SK-N-SH (cell line): ENCODE data around the gene FMN1. TPM values are rescaled to one million over a fixed set of nuclear protein-coding genes. Genes with fewer than 3 reads are reported as not detected.
A peak's percentile ranks its signal among the peaks of the same experiment; 100 is the strongest.

Experiments
- CTCF ChIA-PET: fragments of 300-600, 350-600 bp; formaldehyde crosslinking; extraction: SDS; loops from one replicate; lab custom pipeline; 2021; lab: Yijun Ruan, JAX
- POLR2A ChIA-PET: fragments of 350-600 bp; sonication (Branson Sonifier 250); formaldehyde crosslinking; extraction: SDS; loops from one replicate; lab custom pipeline; 2020; ENCODE audit warnings: antibody characterized with exemption, inconsistent platforms; lab: Yijun Ruan, JAX
- DNase-seq: peaks from one replicate; pipeline ENCODE4 v3.0.0; 2012
- H2AFZ ChIP-seq: fragments of 200-600 bp; sonication (generic); 2 replicates; pipeline ENCODE4 v1.8.1; 2016; ENCODE audit warnings: antibody characterized with exemption, mild to moderate bottlenecking, low read depth
- H3F3A ChIP-seq: fragments of 200-600 bp; sonication (generic); replicated peaks from 2 replicates; pipeline ENCODE3; 2016; ENCODE audit warnings: antibody characterized with exemption, mild to moderate bottlenecking; ENCODE audit not compliant: insufficient read depth
- H3K27ac ChIP-seq, 2 experiments: fragments of 200-500 bp in 1 of 2; fragments of 200-600 bp in 1 of 2; sonication (Bioruptor generic) in 1 of 2; sonication (generic), shearing (Covaris generic) in 1 of 2; 2 replicates each; pipeline versions ENCODE4 v1.5.1 to v1.6.1; 2014 to 2016; ENCODE audit warnings: low read depth in 2 of 2, inconsistent platforms in 1 of 2, low read length in 1 of 2, mild to moderate bottlenecking in 1 of 2, mixed read lengths in 1 of 2
- H3K27me3 ChIP-seq: fragments of 200-600 bp; sonication (generic), shearing (Covaris generic); 2 replicates; pipeline ENCODE4 v1.6.1; 2016; ENCODE audit warnings: mixed run types; ENCODE audit not compliant: insufficient read depth
- H3K36me3 ChIP-seq, 2 experiments: fragments of 200-500 bp in 1 of 2; fragments of 200-600 bp in 1 of 2; sonication (Bioruptor generic) in 1 of 2; sonication (generic) in 1 of 2; replicated peaks in 1 of 2; 2 replicates each; pipeline versions ENCODE3 to v1.5.1; 2014 to 2016; ENCODE audit warnings: low read length in 1 of 2, mild to moderate bottlenecking in 1 of 2; ENCODE audit not compliant: insufficient read depth in 2 of 2, control insufficient read depth in 1 of 2
- H3K4me1 ChIP-seq, 2 experiments: fragments of 200-500 bp in 1 of 2; fragments of 200-600 bp in 1 of 2; sonication (Bioruptor generic) in 1 of 2; sonication (generic), shearing (Covaris generic) in 1 of 2; 2 replicates each; pipeline versions ENCODE4 v1.5.1 to v1.6.1; 2014 to 2016; ENCODE audit warnings: low read depth in 1 of 2, low read length in 1 of 2, mixed run types in 1 of 2; ENCODE audit not compliant: insufficient read depth in 2 of 2, control insufficient read depth in 1 of 2
- H3K4me2 ChIP-seq: fragments of 200-600 bp; sonication (generic), shearing (Covaris generic); 2 replicates; pipeline ENCODE4 v1.6.1; 2017; ENCODE audit warnings: mixed run types
- H3K4me3 ChIP-seq, 2 experiments: fragments of 200-500 bp in 1 of 2; fragments of 200-600 bp in 1 of 2; sonication (Bioruptor generic) in 1 of 2; sonication (generic), shearing (Covaris generic) in 1 of 2; 2 replicates each; pipeline versions ENCODE4 v1.5.1 to v1.8.1; 2014 to 2016; ENCODE audit warnings: low read depth in 2 of 2, inconsistent platforms in 1 of 2, low read length in 1 of 2, mild to moderate bottlenecking in 1 of 2, mixed read lengths in 1 of 2, moderate library complexity in 1 of 2
- H3K79me2 ChIP-seq: fragments of 200-600 bp; sonication (generic); 2 replicates; pipeline ENCODE4 v1.8.1; 2017; ENCODE audit warnings: mild to moderate bottlenecking; ENCODE audit not compliant: insufficient read depth
- H3K9ac ChIP-seq: fragments of 200-600 bp; sonication (generic); 2 replicates; pipeline ENCODE4 v1.6.1; 2017; ENCODE audit warnings: mixed run types
- H3K9me2 ChIP-seq: fragments of 200-600 bp; sonication (generic); 2 replicates; pipeline ENCODE4 v1.6.1; 2017; ENCODE audit warnings: mixed run types
- H3K9me3 ChIP-seq: fragments of 200-600 bp; sonication (generic); 2 replicates; pipeline ENCODE4 v1.6.1; 2017; ENCODE audit warnings: mixed run types, mild to moderate bottlenecking, moderate library complexity
- H4K20me1 ChIP-seq: fragments of 200-600 bp; sonication (generic); 2 replicates; pipeline ENCODE4 v1.6.1; 2017; ENCODE audit warnings: mild to moderate bottlenecking, mixed run types; ENCODE audit not compliant: insufficient read depth
- CHD2 ChIP-seq: fragments of 150-350 bp; IDR thresholded peaks from 2 replicates; pipeline ENCODE4 v1.6.1; 2018; ENCODE audit warnings: low read length; ENCODE audit not compliant: partially characterized antibody
- ELF1 ChIP-seq: IDR thresholded peaks from 2 replicates; pipeline ENCODE4 v1.4.0; 2012
- EP300 ChIP-seq, 2 experiments: IDR thresholded peaks; 2 replicates each; pipeline versions ENCODE4 v1.4.0 to v1.6.1; 2012; ENCODE audit warnings: borderline replicate concordance in 1 of 2, low read depth in 1 of 2, low read length in 1 of 2
- EZH2phosphoT487 ChIP-seq: fragments of 200-600 bp; sonication (generic); IDR thresholded peaks from 2 replicates; pipeline ENCODE4 v1.6.1; 2017; ENCODE audit warnings: low read depth, mixed run types, mild to moderate bottlenecking, antibody characterized with exemption, moderate library complexity, borderline replicate concordance
- FOXJ3 ChIP-seq: sonication (generic); formaldehyde crosslinking; IDR thresholded peaks from 2 replicates; pipeline ENCODE4 v1.5.1; 2020; ENCODE audit warnings: mild to moderate bottlenecking, missing genetic modification reagents
- FOXM1 ChIP-seq: IDR thresholded peaks from 2 replicates; pipeline ENCODE4 v1.4.0; 2012; ENCODE audit warnings: low read depth, mild to moderate bottlenecking
- MXI1 ChIP-seq: IDR thresholded peaks from 2 replicates; pipeline ENCODE4 v1.6.1; 2012; ENCODE audit warnings: mild to moderate bottlenecking, low read depth, low read length, improper control_type of control experiment
- NFIC ChIP-seq: IDR thresholded peaks from 2 replicates; pipeline ENCODE4 v1.4.0; 2012; ENCODE audit warnings: borderline replicate concordance
- NRF1 ChIP-seq: IDR thresholded peaks from 2 replicates; pipeline ENCODE4 v1.6.1; 2012; ENCODE audit warnings: low read depth, mild to moderate bottlenecking, low read length
- POLR2AphosphoS5 ChIP-seq: IDR thresholded peaks from 2 replicates; pipeline ENCODE4 v1.6.1; 2012; ENCODE audit warnings: low read depth, low read length
- RAD21 ChIP-seq: IDR thresholded peaks from 2 replicates; pipeline ENCODE4 v1.6.1; 2012; ENCODE audit warnings: mild to moderate bottlenecking, low read length
- RCOR1 ChIP-seq: fragments of 150-350 bp; IDR thresholded peaks from 2 replicates; pipeline ENCODE4 v1.6.1; 2017; ENCODE audit warnings: antibody characterized with exemption, low read length
- RFX5 ChIP-seq: IDR thresholded peaks from 2 replicates; pipeline ENCODE4 v1.6.1; 2012; ENCODE audit warnings: mild to moderate bottlenecking, improper control_type of control experiment, low read length
- RXRA ChIP-seq: IDR thresholded peaks from 2 replicates; pipeline ENCODE4 v1.4.0; 2012; ENCODE audit warnings: low read depth, mild to moderate bottlenecking, borderline replicate concordance
- SIN3A ChIP-seq: IDR thresholded peaks from 2 replicates; pipeline ENCODE4 v1.6.1; 2012; ENCODE audit warnings: low read depth, mild to moderate bottlenecking, low read length, moderate library complexity, borderline replicate concordance
- TCF12 ChIP-seq: IDR thresholded peaks from 2 replicates; pipeline ENCODE4 v1.4.0; 2012
- TEAD4 ChIP-seq: IDR thresholded peaks from 2 replicates; pipeline ENCODE4 v1.4.0; 2012; ENCODE audit warnings: mild to moderate bottlenecking, borderline replicate concordance; ENCODE audit not compliant: insufficient read depth
- YY1 ChIP-seq: IDR thresholded peaks from 2 replicates; pipeline ENCODE4 v1.4.0; 2012; ENCODE audit warnings: low read depth, mild to moderate bottlenecking
- WGBS: methylation state at CpG from one replicate; pipeline ENCODE4 v1.1.6; 2017; ENCODE audit warnings: low lambda C conversion rate; 5-methylcytosine and 5-hydroxymethylcytosine counted together
- polyA plus RNA-seq, 3 experiments: library from polyadenylated mRNA; depleted of rRNA; stranded (reverse); fragments of >200 nt; gene quantifications; 2 replicates each; pipeline ENCODE4 v1.2.3, GENCODE V29; 2012
- TF ChIP-seq, protein P1 (sequence below): IDR thresholded peaks from 2 replicates; pipeline ENCODE4 v1.4.0; 2012; ENCODE audit warnings: low read depth
- TF ChIP-seq, protein P2 (sequence below): IDR thresholded peaks from 2 replicates; pipeline ENCODE4 v1.4.0; 2012; ENCODE audit warnings: low read depth, borderline replicate concordance
- TF ChIP-seq, protein P3 (sequence below): IDR thresholded peaks from 2 replicates; pipeline ENCODE4 v1.6.1; 2012; ENCODE audit warnings: mild to moderate bottlenecking, low read depth, low read length, moderate library complexity
- TF ChIP-seq, protein P4 (sequence below): IDR thresholded peaks from 2 replicates; pipeline ENCODE4 v1.4.0; 2012; ENCODE audit warnings: low read depth, borderline replicate concordance
- TF ChIP-seq, protein P5 (sequence below): IDR thresholded peaks from 2 replicates; pipeline ENCODE4; 2012

FMN1 gene
- polyA plus RNA-seq, 1 of the 3 experiments (the other 2 are of a cell fraction) = 9.1 TPM

DNA sequence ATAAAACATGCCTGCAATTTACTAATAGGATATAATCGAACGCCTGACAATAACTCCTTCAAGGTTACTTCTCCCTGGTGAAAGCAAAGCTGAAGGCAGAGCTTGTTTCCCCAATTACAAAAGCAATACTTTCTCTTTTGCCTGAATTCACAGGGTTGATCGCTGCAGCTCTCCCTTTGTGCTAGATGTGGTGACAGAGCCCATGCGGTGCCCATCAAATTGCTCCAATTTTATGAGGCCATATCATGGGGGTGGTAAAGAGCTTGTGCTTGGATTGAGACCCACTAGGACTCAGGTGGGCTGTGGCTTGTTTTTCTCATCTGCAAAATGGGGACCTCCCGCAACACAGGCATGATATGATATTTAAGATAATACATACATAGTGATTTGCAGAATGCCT is 333.3 kb downstream of the FMN1 start:
- no peak overlapping the region for H2AFZ ChIP-seq
- POLR2A ChIA-PET = no interaction called here
- CTCF ChIA-PET = interaction anchor here (1.4 to 3.9 kb wide), 3 partner anchors 17 to 199 kb away, joined by 4 to 17 read pairs (median 10); no protein-coding TSS in a partner anchor

DNA sequence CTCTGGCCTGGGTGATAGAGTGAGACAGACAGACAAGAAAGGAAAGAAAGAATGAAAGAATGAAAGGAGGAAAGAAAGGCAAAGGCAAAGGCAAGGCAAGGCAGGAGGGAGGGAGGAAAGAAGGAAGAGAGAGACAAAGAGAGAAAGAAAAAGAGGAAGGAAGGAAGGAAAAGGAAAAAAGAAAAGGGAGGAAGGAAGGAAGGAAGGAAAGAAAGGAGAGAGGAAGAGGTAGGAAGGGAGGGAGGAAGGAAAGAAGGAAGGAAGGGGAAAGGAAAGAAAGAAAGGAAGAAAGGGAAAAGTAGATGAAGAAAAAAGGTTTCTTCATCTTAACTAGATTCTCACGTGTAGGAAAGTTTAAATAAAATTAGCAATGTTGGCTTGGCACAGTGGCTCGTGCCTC is 334.5 kb downstream of the FMN1 start:
- Histone ChIP-seq H3K9me2 (no peaks in the 10 kb centered on the region), H3K27me3 (no peaks in the 10 kb centered on the region), H3K4me2 (no peak overlapping the region), H3K4me1 (peaks cover 4 to 21% of the 10 kb centered on the region in 2 experiments), H3K9me3 (no peaks in the 10 kb centered on the region), H3K79me2 (peaks cover 12% of the 10 kb centered on the region; the same call in 1 of the 2 replicates), H3F3A (peaks cover 42% of the 10 kb centered on the region), H2AFZ (no peak overlapping the region), H4K20me1 (no peaks in the 10 kb centered on the region), H3K27ac (peak overlapping the region in 1 of 2 experiments; percentile 99; a peak in 1 of 4 replicates), H3K4me3 (no peak overlapping the region), H3K36me3 (peaks cover 5 to 48% of the 10 kb centered on the region in 2 experiments), H3K9ac (no peak overlapping the region)
- CTCF ChIA-PET = no interaction called here
- DNase-seq = no peak
- WGBS = 90% methylated on average over 2 of the region's 2 CpGs
- POLR2A ChIA-PET = interaction anchor here (0.6 kb wide), 1 partner anchor 11 kb away, joined by 3 read pairs; no protein-coding TSS in a partner anchor
- TF ChIP-seq, protein P1, sequence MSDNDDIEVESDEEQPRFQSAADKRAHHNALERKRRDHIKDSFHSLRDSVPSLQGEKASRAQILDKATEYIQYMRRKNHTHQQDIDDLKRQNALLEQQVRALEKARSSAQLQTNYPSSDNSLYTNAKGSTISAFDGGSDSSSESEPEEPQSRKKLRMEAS = no peak
- no peak for TF ChIP-seq RAD21
- TF ChIP-seq POLR2AphosphoS5 = no peak
- TF ChIP-seq, protein P2, sequence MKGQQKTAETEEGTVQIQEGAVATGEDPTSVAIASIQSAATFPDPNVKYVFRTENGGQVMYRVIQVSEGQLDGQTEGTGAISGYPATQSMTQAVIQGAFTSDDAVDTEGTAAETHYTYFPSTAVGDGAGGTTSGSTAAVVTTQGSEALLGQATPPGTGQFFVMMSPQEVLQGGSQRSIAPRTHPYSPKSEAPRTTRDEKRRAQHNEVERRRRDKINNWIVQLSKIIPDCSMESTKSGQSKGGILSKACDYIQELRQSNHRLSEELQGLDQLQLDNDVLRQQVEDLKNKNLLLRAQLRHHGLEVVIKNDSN = no peak
- TF ChIP-seq, protein P3, sequence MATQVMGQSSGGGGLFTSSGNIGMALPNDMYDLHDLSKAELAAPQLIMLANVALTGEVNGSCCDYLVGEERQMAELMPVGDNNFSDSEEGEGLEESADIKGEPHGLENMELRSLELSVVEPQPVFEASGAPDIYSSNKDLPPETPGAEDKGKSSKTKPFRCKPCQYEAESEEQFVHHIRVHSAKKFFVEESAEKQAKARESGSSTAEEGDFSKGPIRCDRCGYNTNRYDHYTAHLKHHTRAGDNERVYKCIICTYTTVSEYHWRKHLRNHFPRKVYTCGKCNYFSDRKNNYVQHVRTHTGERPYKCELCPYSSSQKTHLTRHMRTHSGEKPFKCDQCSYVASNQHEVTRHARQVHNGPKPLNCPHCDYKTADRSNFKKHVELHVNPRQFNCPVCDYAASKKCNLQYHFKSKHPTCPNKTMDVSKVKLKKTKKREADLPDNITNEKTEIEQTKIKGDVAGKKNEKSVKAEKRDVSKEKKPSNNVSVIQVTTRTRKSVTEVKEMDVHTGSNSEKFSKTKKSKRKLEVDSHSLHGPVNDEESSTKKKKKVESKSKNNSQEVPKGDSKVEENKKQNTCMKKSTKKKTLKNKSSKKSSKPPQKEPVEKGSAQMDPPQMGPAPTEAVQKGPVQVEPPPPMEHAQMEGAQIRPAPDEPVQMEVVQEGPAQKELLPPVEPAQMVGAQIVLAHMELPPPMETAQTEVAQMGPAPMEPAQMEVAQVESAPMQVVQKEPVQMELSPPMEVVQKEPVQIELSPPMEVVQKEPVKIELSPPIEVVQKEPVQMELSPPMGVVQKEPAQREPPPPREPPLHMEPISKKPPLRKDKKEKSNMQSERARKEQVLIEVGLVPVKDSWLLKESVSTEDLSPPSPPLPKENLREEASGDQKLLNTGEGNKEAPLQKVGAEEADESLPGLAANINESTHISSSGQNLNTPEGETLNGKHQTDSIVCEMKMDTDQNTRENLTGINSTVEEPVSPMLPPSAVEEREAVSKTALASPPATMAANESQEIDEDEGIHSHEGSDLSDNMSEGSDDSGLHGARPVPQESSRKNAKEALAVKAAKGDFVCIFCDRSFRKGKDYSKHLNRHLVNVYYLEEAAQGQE = no peak
- no peak for TF ChIP-seq RCOR1
- TF ChIP-seq, protein P4, sequence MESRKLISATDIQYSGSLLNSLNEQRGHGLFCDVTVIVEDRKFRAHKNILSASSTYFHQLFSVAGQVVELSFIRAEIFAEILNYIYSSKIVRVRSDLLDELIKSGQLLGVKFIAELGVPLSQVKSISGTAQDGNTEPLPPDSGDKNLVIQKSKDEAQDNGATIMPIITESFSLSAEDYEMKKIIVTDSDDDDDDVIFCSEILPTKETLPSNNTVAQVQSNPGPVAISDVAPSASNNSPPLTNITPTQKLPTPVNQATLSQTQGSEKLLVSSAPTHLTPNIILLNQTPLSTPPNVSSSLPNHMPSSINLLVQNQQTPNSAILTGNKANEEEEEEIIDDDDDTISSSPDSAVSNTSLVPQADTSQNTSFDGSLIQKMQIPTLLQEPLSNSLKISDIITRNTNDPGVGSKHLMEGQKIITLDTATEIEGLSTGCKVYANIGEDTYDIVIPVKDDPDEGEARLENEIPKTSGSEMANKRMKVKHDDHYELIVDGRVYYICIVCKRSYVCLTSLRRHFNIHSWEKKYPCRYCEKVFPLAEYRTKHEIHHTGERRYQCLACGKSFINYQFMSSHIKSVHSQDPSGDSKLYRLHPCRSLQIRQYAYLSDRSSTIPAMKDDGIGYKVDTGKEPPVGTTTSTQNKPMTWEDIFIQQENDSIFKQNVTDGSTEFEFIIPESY = no peak
- no peak for TF ChIP-seq NFIC
- no peak for TF ChIP-seq FOXJ3 (CRISPR knock-in tag)
- TF ChIP-seq MXI1 = no peak
- TF ChIP-seq NRF1 = no peak
- no peak for TF ChIP-seq SIN3A
- no peak for TF ChIP-seq EZH2phosphoT487

More for the DNA sequence above, 333.3 kb downstream of the FMN1 start:
- DNase-seq = no peak
- TF ChIP-seq ELF1 (no peak), RXRA (no peak), NRF1 (no peak), FOXM1 (no peak), RCOR1 (no peak), POLR2AphosphoS5 (no peak), YY1 (no peak), CHD2 (no peak), RFX5 (no peak), FOXJ3 (CRISPR knock-in tag) (no peak), MXI1 (no peak), EP300 (IDR thresholded peaks at IDR 0.05; ENCODE audit: borderline replicate concordance in 1 of 2, low read depth in 1 of 2, low read length in 1 of 2) (no peak), RAD21 (no peak), TCF12 (no peak), TEAD4 (no peak)
- TF ChIP-seq, protein P5, sequence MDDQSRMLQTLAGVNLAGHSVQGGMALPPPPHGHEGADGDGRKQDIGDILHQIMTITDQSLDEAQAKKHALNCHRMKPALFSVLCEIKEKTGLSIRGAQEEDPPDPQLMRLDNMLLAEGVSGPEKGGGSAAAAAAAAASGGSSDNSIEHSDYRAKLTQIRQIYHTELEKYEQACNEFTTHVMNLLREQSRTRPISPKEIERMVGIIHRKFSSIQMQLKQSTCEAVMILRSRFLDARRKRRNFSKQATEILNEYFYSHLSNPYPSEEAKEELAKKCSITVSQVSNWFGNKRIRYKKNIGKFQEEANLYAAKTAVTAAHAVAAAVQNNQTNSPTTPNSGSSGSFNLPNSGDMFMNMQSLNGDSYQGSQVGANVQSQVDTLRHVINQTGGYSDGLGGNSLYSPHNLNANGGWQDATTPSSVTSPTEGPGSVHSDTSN = no peak
- no peaks in the 10 kb centered on the region for H3K9me2 ChIP-seq
- no peaks in the 10 kb centered on the region for H3K27me3 ChIP-seq
- peaks cover 33% of the 10 kb centered on the region for H3F3A ChIP-seq
- H3K9me3 ChIP-seq = no peaks in the 10 kb centered on the region
- 99% methylated on average over 5 of the region's 5 CpGs for WGBS
- H3K36me3 ChIP-seq = peaks cover 5 to 48% of the 10 kb centered on the region in 2 experiments
- no peaks in the 10 kb centered on the region for H4K20me1 ChIP-seq
- H3K4me2 ChIP-seq = no peak overlapping the region
- no peak overlapping the region for H3K4me3 ChIP-seq
- H3K9ac ChIP-seq = no peak overlapping the region
- 0 out of 4 replicates have a peak overlapping the region, but pooled peaks of 1 of the 2 experiments have one; percentile 9 for H3K27ac ChIP-seq
- H3K79me2 ChIP-seq = peaks cover 13% of the 10 kb centered on the region; the same call in 1 of the 2 replicates
- peaks cover 4 to 12% of the 10 kb centered on the region in 2 experiments; a peak in 3 of 4 replicates for H3K4me1 ChIP-seq
